Smooth muscle cell (in vitro differentiated cells): Measurements from ENCODE around the gene CHMP4B. TPM values are rescaled to one million over a fixed set of nuclear protein-coding genes. Genes with fewer than 3 reads are reported as not detected.

ENCODE experiments used
- DNase-seq: peaks from one replicate; lab custom pipeline; 2025; ENCODE audit not compliant: unreplicated experiment; lab: John Stamatoyannopoulos, UW
- H2AFZ ChIP-seq: fragments of 200-600 bp; sonication (generic); 2 replicates; pipeline ENCODE4 v1.6.0; 2016; ENCODE audit warnings: antibody characterized with exemption, low read depth, mild to moderate bottlenecking
- H3F3A ChIP-seq: fragments of 200-600 bp; sonication (generic); 2 replicates; pipeline ENCODE4 v1.6.0; 2017; ENCODE audit warnings: antibody characterized with exemption, low read depth
- H3K27ac ChIP-seq: fragments of 200-600 bp; sonication (generic); 2 replicates; pipeline ENCODE4 v1.5.1; 2016; ENCODE audit warnings: low read depth, mild to moderate bottlenecking
- H3K27me3 ChIP-seq: fragments of 200-600 bp; sonication (generic); 2 replicates; pipeline ENCODE4 v1.6.1; 2016; ENCODE audit warnings: low read depth, mild to moderate bottlenecking
- H3K36me3 ChIP-seq: fragments of 200-600 bp; sonication (generic); 2 replicates; pipeline ENCODE4 v1.5.1; 2016; ENCODE audit warnings: low read depth
- H3K4me1 ChIP-seq: fragments of 200-600 bp; sonication (generic); 2 replicates; pipeline ENCODE4 v1.5.1; 2016; ENCODE audit warnings: low read depth
- H3K4me2 ChIP-seq: fragments of 200-600 bp; sonication (generic); 2 replicates; pipeline ENCODE4 v1.6.0; 2016; ENCODE audit warnings: mild to moderate bottlenecking
- H3K4me3 ChIP-seq: fragments of 200-600 bp; sonication (generic); 2 replicates; pipeline ENCODE4 v1.5.1; 2016; ENCODE audit warnings: mild to moderate bottlenecking
- H3K79me2 ChIP-seq: fragments of 200-600 bp; sonication (generic); 2 replicates; pipeline ENCODE4 v1.6.0; 2016; ENCODE audit warnings: low read depth, mild to moderate bottlenecking
- H3K9ac ChIP-seq: fragments of 200-600 bp; sonication (generic); 2 replicates; pipeline ENCODE4 v1.6.0; 2016; ENCODE audit warnings: low read depth
- H3K9me3 ChIP-seq: fragments of 200-600 bp; sonication (generic); replicated peaks from 2 replicates; pipeline ENCODE4 v1.5.1; 2016; ENCODE audit warnings: low read depth
- H4K20me1 ChIP-seq: fragments of 200-600 bp; sonication (generic); 2 replicates; pipeline ENCODE4 v1.6.0; 2016; ENCODE audit warnings: low read depth
- WGBS: methylation state at CpG from one replicate; pipeline ENCODE4 v1.1.7; 2016; ENCODE audit warnings: low lambda C conversion rate; 5-methylcytosine and 5-hydroxymethylcytosine counted together
- polyA plus RNA-seq: library from polyadenylated mRNA; unstranded; fragments of >200 nt; fragmentation: Nextera tagmentation; extraction: Ambion mirVana; gene quantifications from 2 replicates; pipeline ENCODE4 v1.2.1, GENCODE V29; 2016
- total RNA-seq: library from RNA; depleted of rRNA; stranded (reverse); fragments of >200 nt; gene quantifications from 2 replicates; pipeline ENCODE4 v1.2.3, GENCODE V29; 2014
- TF ChIP-seq, protein P1 (sequence below): fragments of 200-600 bp; sonication (generic); IDR thresholded peaks from 2 replicates; pipeline ENCODE4 v1.5.1; 2017; ENCODE audit warnings: borderline replicate concordance, mild to moderate bottlenecking, antibody characterized with exemption; ENCODE audit not compliant: insufficient read depth, poor library complexity, severe bottlenecking

The CHMP4B gene
- total and polyA plus RNA-seq, 2 experiments from 2014 or later = 6.2 to 49.4 TPM

DNA sequence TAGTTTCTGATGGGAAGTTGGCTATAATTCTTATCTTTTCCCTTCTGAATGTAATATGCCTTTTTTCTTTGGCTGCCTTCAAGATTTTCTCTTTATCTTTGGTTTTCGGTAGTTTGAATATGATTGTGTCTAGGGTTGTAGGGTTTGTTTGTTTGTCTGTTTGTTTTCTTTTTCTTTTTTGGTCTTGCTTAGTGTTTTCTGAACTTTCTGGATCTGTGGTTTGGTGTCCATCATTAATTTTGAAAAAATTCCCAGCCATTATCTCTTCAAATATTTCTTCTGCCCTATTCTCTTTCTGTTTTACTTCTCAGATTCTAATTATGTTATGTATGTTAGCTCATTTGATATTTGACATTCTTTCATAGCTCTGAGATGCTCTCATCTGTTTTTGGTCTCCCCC lies 79.4 kb downstream of the CHMP4B start:
- no peaks in the 10 kb centered on the region for H3K4me1 ChIP-seq

DNA sequence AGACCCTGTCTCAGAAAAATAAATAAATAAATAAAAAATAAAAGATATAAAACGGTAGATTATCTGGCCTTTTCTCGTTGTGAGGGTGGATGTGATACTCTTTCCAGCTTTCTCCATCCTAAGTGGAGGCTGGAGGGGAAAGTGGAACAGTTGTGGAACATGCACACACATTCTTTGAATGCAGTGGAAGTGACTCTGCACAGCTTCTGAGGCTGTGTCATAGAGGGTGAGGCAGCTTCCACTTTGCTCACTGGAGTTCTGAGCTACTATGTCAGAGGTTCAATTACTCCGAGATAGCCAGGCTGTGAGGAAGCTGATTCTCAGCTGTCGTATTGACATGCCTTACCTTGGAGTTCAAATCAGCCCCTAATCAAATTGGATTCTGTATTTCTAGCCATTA lies 82.2 kb downstream of the CHMP4B start:
- H2AFZ ChIP-seq = no peak overlapping the region
- no peaks in the 10 kb centered on the region for H3K9me3 ChIP-seq
- WGBS = 66% methylated on average over 4 of the region's 4 CpGs
- DNase-seq = no peak
- no peaks in the 10 kb centered on the region for H3F3A ChIP-seq
- TF ChIP-seq, protein P1, sequence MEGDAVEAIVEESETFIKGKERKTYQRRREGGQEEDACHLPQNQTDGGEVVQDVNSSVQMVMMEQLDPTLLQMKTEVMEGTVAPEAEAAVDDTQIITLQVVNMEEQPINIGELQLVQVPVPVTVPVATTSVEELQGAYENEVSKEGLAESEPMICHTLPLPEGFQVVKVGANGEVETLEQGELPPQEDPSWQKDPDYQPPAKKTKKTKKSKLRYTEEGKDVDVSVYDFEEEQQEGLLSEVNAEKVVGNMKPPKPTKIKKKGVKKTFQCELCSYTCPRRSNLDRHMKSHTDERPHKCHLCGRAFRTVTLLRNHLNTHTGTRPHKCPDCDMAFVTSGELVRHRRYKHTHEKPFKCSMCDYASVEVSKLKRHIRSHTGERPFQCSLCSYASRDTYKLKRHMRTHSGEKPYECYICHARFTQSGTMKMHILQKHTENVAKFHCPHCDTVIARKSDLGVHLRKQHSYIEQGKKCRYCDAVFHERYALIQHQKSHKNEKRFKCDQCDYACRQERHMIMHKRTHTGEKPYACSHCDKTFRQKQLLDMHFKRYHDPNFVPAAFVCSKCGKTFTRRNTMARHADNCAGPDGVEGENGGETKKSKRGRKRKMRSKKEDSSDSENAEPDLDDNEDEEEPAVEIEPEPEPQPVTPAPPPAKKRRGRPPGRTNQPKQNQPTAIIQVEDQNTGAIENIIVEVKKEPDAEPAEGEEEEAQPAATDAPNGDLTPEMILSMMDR = no peak
- no peaks in the 10 kb centered on the region for H3K79me2 ChIP-seq
- peaks cover 8% of the 10 kb centered on the region for H3K27me3 ChIP-seq
- H3K9ac ChIP-seq = no peak overlapping the region
- H3K4me3 ChIP-seq = no peak overlapping the region
- no peak overlapping the region for H3K27ac ChIP-seq
- H3K36me3 ChIP-seq = no peaks in the 10 kb centered on the region
- H3K4me2 ChIP-seq = no peak overlapping the region
- H3K4me1 ChIP-seq = no peaks in the 10 kb centered on the region
- no peaks in the 10 kb centered on the region for H4K20me1 ChIP-seq

More for the DNA sequence above, 79.4 kb downstream of the CHMP4B start:
- H3K36me3 ChIP-seq = no peaks in the 10 kb centered on the region
- no peak overlapping the region for H3K9ac ChIP-seq
- 92% methylated on average over 1 of the region's 1 CpG for WGBS
- TF ChIP-seq, protein P1 = no peak
- H3K79me2 ChIP-seq = no peaks in the 10 kb centered on the region
- no peak overlapping the region for H3K4me3 ChIP-seq
- no peaks in the 10 kb centered on the region for H3F3A ChIP-seq
- no peak for DNase-seq
- no peak overlapping the region for H2AFZ ChIP-seq
- no peak overlapping the region for H3K27ac ChIP-seq
- H3K9me3 ChIP-seq = no peaks in the 10 kb centered on the region
- H3K27me3 ChIP-seq = peaks cover 8% of the 10 kb centered on the region
- no peaks in the 10 kb centered on the region for H4K20me1 ChIP-seq
- H3K4me2 ChIP-seq = no peak overlapping the region

DNA sequence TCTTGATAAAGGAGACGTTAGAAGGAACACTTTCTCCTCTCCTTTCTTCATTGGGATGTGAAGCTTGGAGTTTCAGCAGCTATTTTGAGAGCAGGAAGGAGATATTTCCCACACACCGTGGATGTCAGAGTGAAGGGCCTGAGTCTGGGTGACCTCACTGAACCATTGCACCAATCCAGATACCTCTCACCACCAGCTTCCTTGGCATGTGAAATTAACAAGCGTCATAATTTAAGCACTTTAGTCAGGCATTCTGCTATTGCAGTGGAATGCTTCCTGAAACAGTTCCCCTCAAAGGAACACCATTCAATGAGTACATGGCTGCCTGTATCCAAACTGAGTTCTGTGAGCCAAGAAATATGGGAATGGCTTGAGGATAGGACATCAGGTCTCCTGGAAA lies 83.7 kb downstream of the CHMP4B start:
- Histone ChIP-seq H3F3A (no peaks in the 10 kb centered on the region), H3K4me2 (no peak overlapping the region), H3K27me3 (no peaks in the 10 kb centered on the region), H3K36me3 (no peaks in the 10 kb centered on the region), H3K9ac (no peak overlapping the region), H3K4me1 (no peaks in the 10 kb centered on the region), H3K27ac (no peak overlapping the region), H4K20me1 (no peaks in the 10 kb centered on the region), H2AFZ (no peak overlapping the region), H3K9me3 (no peaks in the 10 kb centered on the region), H3K4me3 (no peak overlapping the region), H3K79me2 (no peaks in the 10 kb centered on the region)
- WGBS = 82% methylated on average over 3 of the region's 3 CpGs
- DNase-seq = no peak
- TF ChIP-seq, protein P1 = no peak

DNA sequence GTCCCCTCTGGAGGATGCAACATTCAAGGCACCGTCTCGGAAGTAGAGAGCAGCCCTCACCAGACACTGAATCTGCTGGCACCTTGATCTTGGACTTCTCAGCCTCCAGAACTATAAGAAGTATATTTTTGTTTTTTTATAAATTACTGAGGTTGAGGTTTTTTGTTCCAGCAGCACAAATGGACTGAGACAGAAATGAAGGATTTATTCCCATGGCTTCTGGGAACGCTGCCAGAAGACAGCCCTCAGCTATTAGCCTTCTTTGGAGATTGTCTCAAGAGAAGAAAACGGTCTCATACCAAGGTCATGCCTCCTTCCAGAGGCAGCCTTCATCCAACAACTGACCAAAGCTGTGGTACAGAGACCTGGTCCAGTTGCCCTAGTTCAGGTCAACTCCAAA lies 85.4 kb downstream of the CHMP4B start:
- no peak overlapping the region for H3K27ac ChIP-seq
- no peaks in the 10 kb centered on the region for H3K36me3 ChIP-seq
- H2AFZ ChIP-seq = no peak overlapping the region
- DNase-seq = no peak
- no peaks in the 10 kb centered on the region for H3F3A ChIP-seq
- H3K9ac ChIP-seq = no peak overlapping the region
- H3K4me1 ChIP-seq = no peaks in the 10 kb centered on the region
- WGBS = 74% methylated on average over 4 of the region's 4 CpGs
- H3K79me2 ChIP-seq = no peaks in the 10 kb centered on the region
- H3K27me3 ChIP-seq = no peaks in the 10 kb centered on the region
- TF ChIP-seq, protein P1 = no peak
- H3K4me3 ChIP-seq = no peak overlapping the region
- H3K9me3 ChIP-seq = no peaks in the 10 kb centered on the region
- no peaks in the 10 kb centered on the region for H4K20me1 ChIP-seq
- no peak overlapping the region for H3K4me2 ChIP-seq
